Neuron (in vitro differentiated cells): ENCODE measurements around the gene DDAH1.
"Not testable (repeated sequence)": the region's sequence is repeated elsewhere in the genome, so short reads cannot be mapped to it uniquely, and the experiment has no call there.

ENCODE experiments used
- H2AFZ ChIP-seq: one replicate; pipeline ENCODE4 v1.6.1; 2013; ENCODE audit warnings: low read depth, mild to moderate bottlenecking, inconsistent platforms, low read length, moderate library complexity
- H3K27me3 ChIP-seq: one replicate; pipeline ENCODE4 v1.6.1; 2013; ENCODE audit warnings: low read length; ENCODE audit not compliant: insufficient read depth
- H3K36me3 ChIP-seq: one replicate; pipeline ENCODE4 v1.6.1; 2013; ENCODE audit warnings: low read length; ENCODE audit not compliant: insufficient read depth
- H3K4me1 ChIP-seq: one replicate; pipeline ENCODE4 v1.6.1; 2013; ENCODE audit warnings: low read length; ENCODE audit not compliant: insufficient read depth
- H3K4me3 ChIP-seq: 2 replicates; pipeline ENCODE4 v1.5.1; 2013; ENCODE audit warnings: mild to moderate bottlenecking, low read length, moderate library complexity
- H3K9me3 ChIP-seq: one replicate; pipeline ENCODE4 v1.6.1; 2013; ENCODE audit warnings: low read length

Gene DDAH1

GRCh38 chr1:85349224-85349623 lies 115.7 kb downstream of the DDAH1 start:
- Histone ChIP-seq H3K36me3 (peaks cover 35% of the 10 kb centered on the region), H3K4me3 (no peak overlapping the region), H3K4me1 (peaks cover 6% of the 10 kb centered on the region), H3K9me3 (peaks cover 7% of the 10 kb centered on the region), H2AFZ (no peak overlapping the region), H3K27me3 (no peaks in the 10 kb centered on the region)

- Histone ChIP-seq H2AFZ (no peak overlapping the region), H3K9me3 (peaks cover 7% of the 10 kb centered on the region), H3K27me3 (no peaks in the 10 kb centered on the region), H3K4me1 (peaks cover 15% of the 10 kb centered on the region), H3K4me3 (no peak overlapping the region), H3K36me3 (peaks cover 35% of the 10 kb centered on the region)
Observed at GRCh38 chr1:85347908-85348307, 117.1 kb downstream of the DDAH1 start.

GRCh38 chr1:85347275-85347674 lies 117.7 kb downstream of the DDAH1 start:
- H3K27me3 ChIP-seq, H3K4me3 ChIP-seq, H3K9me3 ChIP-seq, H2AFZ ChIP-seq: not testable (repeated sequence)
- H3K36me3 ChIP-seq: peaks cover 35% of the 10 kb centered on the region
- peaks cover 16% of the 10 kb centered on the region for H3K4me1 ChIP-seq

GRCh38 chr1:85344256-85344694 lies 120.7 kb downstream of the DDAH1 start:
- H3K4me3 ChIP-seq: no peak overlapping the region
- H3K4me1 ChIP-seq: peaks cover 16% of the 10 kb centered on the region
- H2AFZ ChIP-seq: no peak overlapping the region
- H3K9me3 ChIP-seq: peaks cover 7% of the 10 kb centered on the region
- peaks cover 12% of the 10 kb centered on the region for H3K36me3 ChIP-seq
- H3K27me3 ChIP-seq: no peaks in the 10 kb centered on the region

- Histone ChIP-seq H3K27me3 (no peaks in the 10 kb centered on the region), H3K4me1 (peaks cover 16% of the 10 kb centered on the region), H2AFZ (no peak overlapping the region), H3K36me3 (peaks cover 11% of the 10 kb centered on the region), H3K9me3 (peaks cover 7% of the 10 kb centered on the region), H3K4me3 (no peak overlapping the region)
Observed at GRCh38 chr1:85343612-85344255, 121.2 kb downstream of the DDAH1 start.

- no peak overlapping the region for H2AFZ ChIP-seq
- peaks cover 8% of the 10 kb centered on the region for H3K36me3 ChIP-seq
- H3K27me3 ChIP-seq: no peaks in the 10 kb centered on the region
- no peak overlapping the region for H3K4me3 ChIP-seq
- H3K4me1 ChIP-seq: peaks cover 16% of the 10 kb centered on the region
- H3K9me3 ChIP-seq: peaks cover 6% of the 10 kb centered on the region
Observed at GRCh38 chr1:85343213-85343611, 121.7 kb downstream of the DDAH1 start.

- Histone ChIP-seq H2AFZ (no peak overlapping the region), H3K4me1 (peaks cover 16% of the 10 kb centered on the region), H3K27me3 (no peaks in the 10 kb centered on the region), H3K9me3 (no peaks in the 10 kb centered on the region), H3K36me3 (peaks cover 2% of the 10 kb centered on the region), H3K4me3 (no peak overlapping the region)
Observed at GRCh38 chr1:85342207-85342606, 122.8 kb downstream of the DDAH1 start.

GRCh38 chr1:85340427-85340826 lies 124.5 kb downstream of the DDAH1 start:
- no peak overlapping the region for H3K4me3 ChIP-seq
- H3K9me3 ChIP-seq: no peaks in the 10 kb centered on the region
- peaks cover 2% of the 10 kb centered on the region for H3K36me3 ChIP-seq
- H3K4me1 ChIP-seq: peaks cover 16% of the 10 kb centered on the region
- no peaks in the 10 kb centered on the region for H3K27me3 ChIP-seq
- H2AFZ ChIP-seq: no peak overlapping the region

- no peak overlapping the region for H3K4me3 ChIP-seq
- H3K36me3 ChIP-seq: peaks cover 2% of the 10 kb centered on the region
- no peaks in the 10 kb centered on the region for H3K27me3 ChIP-seq
- peaks cover 14% of the 10 kb centered on the region for H3K4me1 ChIP-seq
- H2AFZ ChIP-seq: no peak overlapping the region
- no peaks in the 10 kb centered on the region for H3K9me3 ChIP-seq
Observed at GRCh38 chr1:85339656-85340399, 125.1 kb downstream of the DDAH1 start.

GRCh38 chr1:85339089-85339488 lies 125.9 kb downstream of the DDAH1 start:
- H3K4me3 ChIP-seq: no peak overlapping the region
- H2AFZ ChIP-seq: no peak overlapping the region
- peaks cover 12% of the 10 kb centered on the region for H3K4me1 ChIP-seq
- H3K9me3 ChIP-seq: peaks cover under 1% of the 10 kb centered on the region
- H3K36me3 ChIP-seq: peaks cover 2% of the 10 kb centered on the region
- H3K27me3 ChIP-seq: no peaks in the 10 kb centered on the region

GRCh38 chr1:85334962-85335361 lies 130.0 kb downstream of the DDAH1 start:
- H3K4me1 ChIP-seq: peaks cover under 1% of the 10 kb centered on the region
- no peak overlapping the region for H2AFZ ChIP-seq
- H3K36me3 ChIP-seq: peaks cover 2% of the 10 kb centered on the region
- no peak overlapping the region for H3K4me3 ChIP-seq
- peaks cover 3% of the 10 kb centered on the region for H3K9me3 ChIP-seq
- no peaks in the 10 kb centered on the region for H3K27me3 ChIP-seq

GRCh38 chr1:85333186-85333585 lies 131.8 kb downstream of the DDAH1 start:
- Histone ChIP-seq H3K27me3 (no peaks in the 10 kb centered on the region), H3K4me1 (peaks cover 12% of the 10 kb centered on the region), H3K9me3 (peaks cover 3% of the 10 kb centered on the region), H3K4me3 (no peak overlapping the region), H3K36me3 (no peaks in the 10 kb centered on the region), H2AFZ (no peak overlapping the region)

GRCh38 chr1:85332575-85332974 lies 132.4 kb downstream of the DDAH1 start:
- Histone ChIP-seq H2AFZ (no peak overlapping the region), H3K4me3 (no peak overlapping the region), H3K9me3 (peaks cover 3% of the 10 kb centered on the region), H3K27me3 (no peaks in the 10 kb centered on the region), H3K4me1 (peaks cover 12% of the 10 kb centered on the region), H3K36me3 (no peaks in the 10 kb centered on the region)
